GM12801 (cell line): ENCODE data around the gene APOLD1.

Experiments
- TF ChIP-seq, protein P1 (sequence below): IDR thresholded peaks from one replicate; pipeline ENCODE4 v1.5.1; 2011; ENCODE audit warnings: control low read depth; ENCODE audit not compliant: insufficient read length; ENCODE audit errors: extremely low read depth

The APOLD1 gene

DNA sequence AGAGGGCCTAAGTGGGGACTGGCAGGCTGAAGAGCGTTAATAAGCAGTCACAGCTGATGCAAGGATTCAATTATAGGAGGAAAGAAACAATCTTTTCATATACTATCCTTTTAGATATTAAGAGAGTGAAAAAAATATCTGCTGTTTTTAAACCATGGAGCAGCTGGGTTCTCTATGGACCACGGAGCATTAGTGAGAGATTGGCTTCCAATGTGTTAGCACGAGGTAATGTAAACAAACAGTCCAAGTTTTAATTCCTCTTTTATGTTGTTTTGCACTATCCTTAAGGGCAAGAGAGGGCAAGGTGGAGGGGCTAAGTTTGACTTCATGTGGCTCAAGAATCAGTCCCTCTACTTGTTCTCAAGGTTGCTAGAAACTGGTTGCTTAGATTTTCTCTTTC, 37.4 kb upstream of the APOLD1 start:
- TF ChIP-seq, protein P1, sequence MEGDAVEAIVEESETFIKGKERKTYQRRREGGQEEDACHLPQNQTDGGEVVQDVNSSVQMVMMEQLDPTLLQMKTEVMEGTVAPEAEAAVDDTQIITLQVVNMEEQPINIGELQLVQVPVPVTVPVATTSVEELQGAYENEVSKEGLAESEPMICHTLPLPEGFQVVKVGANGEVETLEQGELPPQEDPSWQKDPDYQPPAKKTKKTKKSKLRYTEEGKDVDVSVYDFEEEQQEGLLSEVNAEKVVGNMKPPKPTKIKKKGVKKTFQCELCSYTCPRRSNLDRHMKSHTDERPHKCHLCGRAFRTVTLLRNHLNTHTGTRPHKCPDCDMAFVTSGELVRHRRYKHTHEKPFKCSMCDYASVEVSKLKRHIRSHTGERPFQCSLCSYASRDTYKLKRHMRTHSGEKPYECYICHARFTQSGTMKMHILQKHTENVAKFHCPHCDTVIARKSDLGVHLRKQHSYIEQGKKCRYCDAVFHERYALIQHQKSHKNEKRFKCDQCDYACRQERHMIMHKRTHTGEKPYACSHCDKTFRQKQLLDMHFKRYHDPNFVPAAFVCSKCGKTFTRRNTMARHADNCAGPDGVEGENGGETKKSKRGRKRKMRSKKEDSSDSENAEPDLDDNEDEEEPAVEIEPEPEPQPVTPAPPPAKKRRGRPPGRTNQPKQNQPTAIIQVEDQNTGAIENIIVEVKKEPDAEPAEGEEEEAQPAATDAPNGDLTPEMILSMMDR, result no peak

DNA sequence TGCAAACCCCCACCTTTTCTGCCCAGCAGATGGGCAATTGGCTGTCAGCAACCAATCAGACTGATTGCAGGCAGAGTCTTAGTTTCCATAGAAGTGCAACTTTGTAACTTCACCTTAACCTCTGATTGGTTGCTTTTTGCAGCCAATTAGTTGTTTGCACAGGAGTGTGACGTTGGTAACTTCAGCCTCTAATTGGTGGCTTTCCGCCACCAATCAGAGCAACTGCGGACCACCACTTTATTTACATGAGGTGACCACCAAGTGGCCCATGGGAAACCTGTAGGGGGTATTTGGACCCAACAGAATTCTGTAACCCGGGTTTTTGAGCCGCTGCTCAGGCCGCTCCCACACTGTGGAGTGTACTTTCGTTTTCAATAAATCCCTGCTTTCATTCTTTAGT, 36.0 kb upstream of the APOLD1 start:
- TF ChIP-seq, protein P1, result no peak

DNA sequence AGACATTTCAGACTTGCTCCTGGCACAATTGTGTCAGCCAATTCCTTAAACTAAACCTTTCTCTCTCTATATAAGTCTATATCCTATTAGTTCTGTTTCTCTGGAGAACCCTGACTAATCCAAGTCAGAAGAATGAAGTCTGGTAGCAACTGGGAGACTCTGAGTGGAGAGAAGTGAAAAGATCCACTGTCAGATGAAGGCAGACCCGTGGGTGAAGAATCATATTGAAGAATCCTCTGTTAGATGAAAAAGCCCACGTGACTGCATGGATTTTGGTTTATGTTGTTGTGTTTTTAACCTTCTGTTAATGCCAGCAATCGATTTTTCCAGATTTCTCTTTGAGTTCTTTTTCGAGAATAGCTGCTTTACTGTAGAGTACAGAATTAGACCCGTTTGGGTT, 29.5 kb upstream of the APOLD1 start:
- TF ChIP-seq, protein P1, result no peak

DNA sequence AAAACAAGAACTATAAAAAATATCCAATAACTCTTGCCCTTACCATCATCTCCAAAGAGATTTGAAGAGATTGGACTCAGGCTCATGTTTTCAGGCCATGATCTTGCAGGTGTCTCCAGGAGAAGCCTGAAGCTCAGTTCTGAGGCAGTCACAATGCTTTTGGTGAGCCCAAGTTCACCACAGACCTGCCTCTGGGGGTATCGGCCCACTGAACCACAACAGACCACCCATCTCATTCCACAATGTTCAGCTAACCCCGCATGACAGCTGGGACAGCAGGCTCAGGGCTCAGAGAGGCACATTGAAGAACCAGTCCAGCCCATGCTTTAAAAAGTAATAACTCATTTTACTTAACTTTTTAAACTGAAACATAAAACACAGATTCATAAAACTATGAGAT, 28.3 kb upstream of the APOLD1 start:
- TF ChIP-seq, protein P1, result no peak

DNA sequence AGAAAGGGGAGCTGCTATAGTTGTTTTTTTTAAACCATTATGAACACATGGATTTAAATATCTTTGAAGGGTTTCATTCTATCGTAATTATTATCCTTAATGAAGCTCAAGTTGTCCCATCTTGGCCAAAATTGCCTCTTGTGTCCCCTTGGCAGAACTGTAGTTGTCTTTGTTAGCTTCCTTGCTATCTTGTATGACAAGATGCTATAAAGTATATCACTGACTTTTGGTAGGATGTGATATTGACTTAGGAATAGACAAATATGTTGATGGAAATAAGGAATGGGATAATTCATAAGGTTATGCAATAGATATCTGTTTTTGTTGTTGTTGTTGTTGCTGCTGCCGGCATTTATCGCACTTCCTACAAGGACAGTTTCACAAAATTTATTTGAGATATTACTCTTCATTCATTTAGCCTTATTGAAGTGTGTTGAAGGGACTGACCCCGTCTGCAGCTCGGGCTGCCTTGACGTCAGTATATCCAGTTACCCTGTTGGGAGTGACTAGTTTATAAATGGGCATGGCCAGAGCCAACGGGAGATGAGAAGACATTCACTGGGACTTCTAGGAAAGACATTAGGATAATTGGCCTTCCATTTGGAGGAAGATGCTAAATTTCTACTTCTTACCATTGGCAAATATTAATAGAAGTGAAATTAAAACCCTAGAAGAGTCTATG, 26.1 kb upstream of the APOLD1 start:
- TF ChIP-seq, protein P1, result no peak

DNA sequence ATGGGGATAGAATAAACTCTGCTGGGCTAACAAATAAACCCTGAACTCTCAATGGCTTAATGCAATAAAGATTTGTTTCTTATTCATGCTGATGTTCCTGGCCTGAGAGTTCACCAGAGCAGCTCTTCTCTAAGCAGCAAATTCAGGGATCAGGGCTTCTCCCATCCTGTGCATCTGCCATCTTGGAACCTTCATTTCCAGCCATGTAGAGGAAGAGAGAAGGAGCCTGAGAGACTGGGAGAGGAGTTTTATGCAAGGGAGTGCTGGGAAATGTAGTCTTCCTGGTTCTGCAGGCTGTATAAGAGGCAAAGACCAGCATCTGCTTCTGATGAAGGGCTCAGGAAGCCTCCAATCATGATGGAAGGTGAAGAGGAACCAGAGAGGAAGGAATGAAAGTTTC, 20.6 kb upstream of the APOLD1 start:
- TF ChIP-seq, protein P1, result no peak

DNA sequence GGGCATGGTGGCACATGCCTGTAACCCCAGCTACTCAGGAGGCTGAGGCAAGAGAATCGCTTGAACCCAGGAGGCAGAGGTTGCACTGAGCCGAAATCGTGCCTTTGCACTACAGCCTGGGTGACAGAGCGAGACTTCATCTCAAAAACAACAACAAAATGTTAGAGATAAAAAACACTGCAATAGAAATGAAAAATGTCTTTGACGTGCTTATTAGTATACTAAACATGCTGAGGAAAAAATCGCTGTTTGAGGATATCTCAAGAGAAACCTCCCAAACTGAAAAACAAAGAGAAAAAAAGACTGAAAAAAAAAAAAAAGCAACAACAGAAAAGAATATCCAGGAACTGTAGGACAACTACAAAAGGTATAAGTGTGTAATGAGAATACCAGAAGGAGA, 15.2 kb upstream of the APOLD1 start:
- TF ChIP-seq, protein P1, result no peak

DNA sequence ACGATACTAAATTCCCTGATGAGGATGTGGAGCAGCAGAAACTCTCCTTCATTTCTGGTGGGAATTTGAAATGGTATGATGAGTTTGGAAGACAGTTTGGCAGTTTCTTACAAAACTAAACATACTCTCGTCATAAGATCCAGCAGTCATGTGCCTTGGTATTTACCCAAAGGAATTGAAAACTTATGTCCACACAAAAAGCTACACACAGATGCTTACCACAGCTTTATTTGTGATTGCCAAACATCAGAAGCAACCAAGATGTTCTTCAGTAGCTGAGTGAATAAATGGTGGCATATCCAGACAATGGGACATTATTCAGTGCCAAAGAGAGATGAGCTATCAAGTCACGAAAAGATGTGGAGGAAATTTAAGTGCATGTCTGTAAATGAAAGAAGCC, 10.7 kb upstream of the APOLD1 start:
- TF ChIP-seq, protein P1, result no peak
